KMS-11 (cell line): ENCODE measurements around the gene HSD17B3.
"Not testable (repeated sequence)": the region's sequence is repeated elsewhere in the genome, so short reads cannot be mapped to it uniquely, and the experiment has no call there.

Experiments used
- H2AFZ ChIP-seq: fragments of 200-600 bp; sonication (generic); 2 replicates; pipeline ENCODE4 v1.6.1; 2016; ENCODE audit warnings: antibody characterized with exemption, mixed run types, low read depth
- H3K27ac ChIP-seq: fragments of 200-600 bp; sonication (generic); 2 replicates; pipeline ENCODE4 v1.6.1; 2016; ENCODE audit warnings: mild to moderate bottlenecking, mixed run types
- H3K27me3 ChIP-seq: fragments of 200-600 bp; sonication (generic); 2 replicates; pipeline ENCODE4 v1.6.1; 2017; ENCODE audit warnings: mild to moderate bottlenecking, low read depth, mixed run types, moderate library complexity; ENCODE audit not compliant: insufficient read depth
- H3K36me3 ChIP-seq: fragments of 200-600 bp; sonication (generic); 2 replicates; pipeline ENCODE4 v1.6.1; 2017; ENCODE audit warnings: mild to moderate bottlenecking, mixed run types; ENCODE audit not compliant: insufficient read depth
- H3K4me1 ChIP-seq: fragments of 200-600 bp; sonication (generic); 2 replicates; pipeline ENCODE4 v1.6.1; 2016; ENCODE audit warnings: mild to moderate bottlenecking, low read depth, mixed run types; ENCODE audit not compliant: poor library complexity, severe bottlenecking
- H3K4me2 ChIP-seq: fragments of 200-600 bp; sonication (generic); 2 replicates; pipeline ENCODE4 v1.7.0; 2016; ENCODE audit warnings: mild to moderate bottlenecking, mixed run types
- H3K4me3 ChIP-seq: fragments of 200-600 bp; sonication (generic); IDR thresholded peaks from 2 replicates; pipeline ENCODE4 v1.6.1; 2017; ENCODE audit warnings: low read depth, low read length, mixed read lengths; ENCODE audit not compliant: insufficient read depth
- H3K79me2 ChIP-seq: fragments of 200-600 bp; sonication (generic); 2 replicates; pipeline ENCODE4 v1.6.1; 2016; ENCODE audit warnings: low read depth, mixed run types; ENCODE audit not compliant: insufficient read depth
- H3K9ac ChIP-seq: fragments of 200-600 bp; sonication (generic); 2 replicates; pipeline ENCODE4 v1.6.1; 2016; ENCODE audit warnings: mild to moderate bottlenecking, mixed run types
- H4K20me1 ChIP-seq: fragments of 200-600 bp; sonication (generic); 2 replicates; pipeline ENCODE4 v1.6.1; 2016; ENCODE audit warnings: mild to moderate bottlenecking, mixed run types; ENCODE audit not compliant: insufficient read depth
- TF ChIP-seq, protein P1 (sequence below): fragments of 200-600 bp; sonication (generic); conservative IDR thresholded peaks from 2 replicates; pipeline ENCODE4 v1.6.1; 2017; ENCODE audit warnings: low read depth, mild to moderate bottlenecking, antibody characterized with exemption, low read length, moderate library complexity, mixed read lengths

Gene HSD17B3

DNA sequence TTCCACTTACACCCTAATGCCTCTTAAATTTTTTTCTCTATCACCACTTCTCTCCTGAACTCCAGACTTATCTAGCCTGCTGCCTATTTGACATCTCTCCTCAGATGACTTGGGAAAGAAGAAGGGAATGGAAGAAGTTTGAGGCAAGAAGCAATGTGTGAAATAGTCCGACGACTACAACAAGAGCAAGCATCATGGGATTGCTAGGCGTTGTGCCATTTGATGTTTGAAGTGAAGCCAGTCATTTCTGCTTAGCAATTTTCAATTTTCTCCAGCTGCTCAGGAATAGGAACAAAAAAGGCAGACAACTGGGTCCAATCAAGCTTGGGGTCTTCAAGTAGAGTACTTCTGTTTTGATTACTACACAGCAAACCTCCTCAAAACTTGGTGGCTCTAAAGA is 106.4 kb downstream of the HSD17B3 start:
- H2AFZ ChIP-seq = no peak overlapping the region
- no peaks in the 10 kb centered on the region for H3K79me2 ChIP-seq
- TF ChIP-seq, protein P1, sequence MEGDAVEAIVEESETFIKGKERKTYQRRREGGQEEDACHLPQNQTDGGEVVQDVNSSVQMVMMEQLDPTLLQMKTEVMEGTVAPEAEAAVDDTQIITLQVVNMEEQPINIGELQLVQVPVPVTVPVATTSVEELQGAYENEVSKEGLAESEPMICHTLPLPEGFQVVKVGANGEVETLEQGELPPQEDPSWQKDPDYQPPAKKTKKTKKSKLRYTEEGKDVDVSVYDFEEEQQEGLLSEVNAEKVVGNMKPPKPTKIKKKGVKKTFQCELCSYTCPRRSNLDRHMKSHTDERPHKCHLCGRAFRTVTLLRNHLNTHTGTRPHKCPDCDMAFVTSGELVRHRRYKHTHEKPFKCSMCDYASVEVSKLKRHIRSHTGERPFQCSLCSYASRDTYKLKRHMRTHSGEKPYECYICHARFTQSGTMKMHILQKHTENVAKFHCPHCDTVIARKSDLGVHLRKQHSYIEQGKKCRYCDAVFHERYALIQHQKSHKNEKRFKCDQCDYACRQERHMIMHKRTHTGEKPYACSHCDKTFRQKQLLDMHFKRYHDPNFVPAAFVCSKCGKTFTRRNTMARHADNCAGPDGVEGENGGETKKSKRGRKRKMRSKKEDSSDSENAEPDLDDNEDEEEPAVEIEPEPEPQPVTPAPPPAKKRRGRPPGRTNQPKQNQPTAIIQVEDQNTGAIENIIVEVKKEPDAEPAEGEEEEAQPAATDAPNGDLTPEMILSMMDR = no peak
- H3K4me3 ChIP-seq = no peak overlapping the region
- no peak overlapping the region for H3K4me2 ChIP-seq
- H3K27me3 ChIP-seq = no peaks in the 10 kb centered on the region
- H3K4me1 ChIP-seq = no peaks in the 10 kb centered on the region
- no peak overlapping the region for H3K27ac ChIP-seq
- H3K36me3 ChIP-seq = no peaks in the 10 kb centered on the region
- H4K20me1 ChIP-seq = no peaks in the 10 kb centered on the region
- H3K9ac ChIP-seq = no peak overlapping the region

DNA sequence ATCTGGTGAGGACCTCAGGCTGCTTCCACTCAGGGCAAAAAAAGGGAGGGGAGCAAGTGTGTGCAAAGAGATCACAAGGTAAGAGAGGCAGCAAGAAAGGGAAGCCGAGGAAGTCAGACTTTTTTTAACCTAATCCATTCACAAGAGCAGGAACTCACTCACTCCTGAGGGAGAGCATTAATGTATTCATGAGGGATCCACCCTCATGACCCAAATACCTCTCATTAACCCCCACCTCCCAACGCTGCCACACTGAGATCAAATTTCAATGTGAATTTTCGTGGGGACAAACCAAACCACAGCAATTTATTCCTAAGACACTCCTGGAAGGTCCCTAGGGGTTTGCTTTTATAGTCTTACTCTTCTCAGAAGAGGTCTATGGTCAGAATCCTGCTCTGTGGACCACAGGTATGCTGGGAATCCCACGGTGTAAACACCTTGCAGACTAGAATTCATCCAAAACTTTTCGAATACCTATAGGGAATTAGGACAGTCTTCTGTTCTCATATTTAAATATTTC is 108.7 kb downstream of the HSD17B3 start:
- TF ChIP-seq, protein P1 = no peak
- Histone ChIP-seq H3K27ac (no peak overlapping the region), H3K36me3 (no peaks in the 10 kb centered on the region), H3K4me3 (no peak overlapping the region), H3K9ac (no peak overlapping the region), H3K27me3 (no peaks in the 10 kb centered on the region), H2AFZ (no peak overlapping the region), H3K79me2 (no peaks in the 10 kb centered on the region), H4K20me1 (no peaks in the 10 kb centered on the region), H3K4me1 (no peaks in the 10 kb centered on the region), H3K4me2 (no peak overlapping the region)

DNA sequence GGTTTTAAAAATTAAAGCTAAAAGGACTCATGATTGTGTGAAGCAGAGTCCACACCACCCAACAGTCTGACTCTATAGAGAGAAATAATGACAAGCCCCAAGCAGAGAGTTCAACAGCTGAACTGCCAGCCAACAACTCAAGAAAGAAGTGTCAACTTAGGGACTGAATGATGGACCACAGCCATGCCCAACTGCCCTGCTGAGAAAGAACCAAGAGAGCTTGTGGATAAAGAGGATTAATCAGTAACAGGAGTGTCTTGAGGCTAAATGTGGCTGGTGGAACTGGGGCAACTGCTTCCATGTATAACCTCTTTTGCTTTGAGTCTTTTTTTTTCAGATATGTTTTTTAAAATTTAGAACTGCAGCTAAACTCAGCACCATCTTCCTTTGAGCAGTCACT is 109.3 kb downstream of the HSD17B3 start:
- no peaks in the 10 kb centered on the region for H3K27me3 ChIP-seq
- H3K27ac ChIP-seq = no peak overlapping the region
- H3K4me2 ChIP-seq = no peak overlapping the region
- no peak overlapping the region for H3K9ac ChIP-seq
- H3K79me2 ChIP-seq = no peaks in the 10 kb centered on the region
- H2AFZ ChIP-seq = no peak overlapping the region
- H3K36me3 ChIP-seq = no peaks in the 10 kb centered on the region
- no peaks in the 10 kb centered on the region for H3K4me1 ChIP-seq
- H3K4me3 ChIP-seq = no peak overlapping the region
- TF ChIP-seq, protein P1 = no peak
- no peaks in the 10 kb centered on the region for H4K20me1 ChIP-seq

DNA sequence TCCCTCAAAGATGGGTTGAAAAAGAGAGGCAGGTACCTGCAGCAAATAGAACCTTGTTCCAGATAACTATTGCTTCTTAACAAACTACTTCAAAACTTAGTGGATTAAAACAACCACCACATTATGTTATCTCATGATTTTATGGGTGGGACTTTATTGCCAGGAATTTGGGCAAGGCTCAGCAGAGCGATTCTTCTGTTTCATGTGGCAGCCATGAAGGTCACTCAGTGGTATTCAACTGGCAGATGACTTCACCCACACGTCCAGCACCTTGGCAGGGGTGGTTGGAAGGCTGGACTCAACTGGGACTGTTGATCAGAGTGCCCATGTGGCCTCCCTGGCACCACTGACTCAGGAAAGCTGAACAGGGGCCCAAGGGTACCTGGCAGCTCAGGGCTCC is 112.0 kb downstream of the HSD17B3 start:
- H3K79me2 ChIP-seq = no peaks in the 10 kb centered on the region
- no peak overlapping the region for H2AFZ ChIP-seq
- TF ChIP-seq, protein P1 = no peak
- no peak overlapping the region for H3K4me2 ChIP-seq
- H4K20me1 ChIP-seq = no peaks in the 10 kb centered on the region
- H3K4me3 ChIP-seq = no peak overlapping the region
- H3K27me3 ChIP-seq = no peaks in the 10 kb centered on the region
- H3K27ac ChIP-seq = no peak overlapping the region
- no peaks in the 10 kb centered on the region for H3K4me1 ChIP-seq
- no peak overlapping the region for H3K9ac ChIP-seq
- no peaks in the 10 kb centered on the region for H3K36me3 ChIP-seq

DNA sequence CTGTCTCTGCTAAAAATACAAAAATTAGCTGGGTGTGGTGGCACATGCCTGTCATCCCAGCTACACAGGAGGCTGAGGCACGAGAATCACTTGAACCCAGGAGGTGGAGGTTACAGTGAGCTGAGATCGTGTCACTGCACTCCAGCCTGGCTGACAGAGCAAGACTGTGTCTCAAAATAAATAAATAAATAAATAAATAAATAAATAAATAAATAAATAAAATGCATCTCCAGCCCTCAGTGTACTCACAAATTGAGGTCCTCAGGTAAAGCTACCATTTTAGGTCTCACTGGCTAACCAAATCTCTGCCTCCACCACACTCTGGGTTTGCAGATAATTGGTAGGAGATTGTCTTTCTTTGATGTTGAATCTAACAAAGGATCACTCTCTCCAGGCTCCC is 112.4 kb downstream of the HSD17B3 start:
- H4K20me1 ChIP-seq, H3K36me3 ChIP-seq, H2AFZ ChIP-seq, H3K4me1 ChIP-seq, H3K27me3 ChIP-seq, H3K4me3 ChIP-seq, H3K9ac ChIP-seq, H3K79me2 ChIP-seq, H3K4me2 ChIP-seq, H3K27ac ChIP-seq: not testable (repeated sequence)
